ENCODE measurements around the gene CLEC4E. TPM values are rescaled to one million over a fixed set of nuclear protein-coding genes. Genes with fewer than 3 reads are reported as not detected.
"Not testable (repeated sequence)": the region's sequence is repeated elsewhere in the genome, so short reads cannot be mapped to it uniquely, and the experiment has no call there.

Gene CLEC4E
- total RNA-seq, 1 experiment from 2014 or later, result not detected

- DNase-seq (ENCODE audit: low read depth, low spot score); in situ Hi-C loops (cut with HindIII; ENCODE audit: low pct_unique_long_range_greater_than_20kb, low sequenced_read_pairs): not testable (repeated sequence)
Measured at GRCh38 chr12:8495671-8496070, 45.0 kb downstream of the CLEC4E start.

- in situ Hi-C loops (cut with HindIII; ENCODE audit: low pct_unique_long_range_greater_than_20kb, low sequenced_read_pairs), result no loop called here
- no peak for DNase-seq (ENCODE audit: low read depth, low spot score)
Measured at GRCh38 chr12:8493084-8493483, 47.6 kb downstream of the CLEC4E start.

- DNase-seq (ENCODE audit: low read depth, low spot score), result no peak
- in situ Hi-C loops (cut with HindIII; ENCODE audit: low pct_unique_long_range_greater_than_20kb, low sequenced_read_pairs), result no loop called here
Measured at GRCh38 chr12:8491646-8492530, 48.8 kb downstream of the CLEC4E start.

Small RNAs within 50 kb of the gene (small RNA-seq; reads per million reads assigned to genes)
- gene RNU6-275P, result 0 reads per million in 2 experiments

Other genes starting within 250 kb of the CLEC4E start
- 0.29 TPM in 1 of 2 replicates, not detected in the other for gene CLEC6A, start 84.9 kb downstream of the CLEC4E start, total RNA-seq (2014; rRNA removed; shearing (Covaris generic))
- gene CLEC4D, start 27.4 kb downstream of the CLEC4E start, total RNA-seq (2014; rRNA removed; shearing (Covaris generic)), result not detected in 2 replicates
- gene AICDA, start 72.0 kb upstream of the CLEC4E start, total RNA-seq (2014; rRNA removed; shearing (Covaris generic)), result 0.24 and 1.1 TPM in 2 replicates
- gene MFAP5, start 121.9 kb upstream of the CLEC4E start, total RNA-seq (2014; rRNA removed; shearing (Covaris generic)), result not detected in 2 replicates
- 29.2 and 33.3 TPM in 2 replicates for gene RIMKLB, start 157.1 kb upstream of the CLEC4E start, total RNA-seq (2014; rRNA removed; shearing (Covaris generic))

All from SK-MEL-5 (cell line).